ENCODE results near the gene VPS52.
"Not testable (repeated sequence)": the region's sequence is repeated elsewhere in the genome, so short reads cannot be mapped to it uniquely, and the experiment has no call there.

Gene VPS52

DNA sequence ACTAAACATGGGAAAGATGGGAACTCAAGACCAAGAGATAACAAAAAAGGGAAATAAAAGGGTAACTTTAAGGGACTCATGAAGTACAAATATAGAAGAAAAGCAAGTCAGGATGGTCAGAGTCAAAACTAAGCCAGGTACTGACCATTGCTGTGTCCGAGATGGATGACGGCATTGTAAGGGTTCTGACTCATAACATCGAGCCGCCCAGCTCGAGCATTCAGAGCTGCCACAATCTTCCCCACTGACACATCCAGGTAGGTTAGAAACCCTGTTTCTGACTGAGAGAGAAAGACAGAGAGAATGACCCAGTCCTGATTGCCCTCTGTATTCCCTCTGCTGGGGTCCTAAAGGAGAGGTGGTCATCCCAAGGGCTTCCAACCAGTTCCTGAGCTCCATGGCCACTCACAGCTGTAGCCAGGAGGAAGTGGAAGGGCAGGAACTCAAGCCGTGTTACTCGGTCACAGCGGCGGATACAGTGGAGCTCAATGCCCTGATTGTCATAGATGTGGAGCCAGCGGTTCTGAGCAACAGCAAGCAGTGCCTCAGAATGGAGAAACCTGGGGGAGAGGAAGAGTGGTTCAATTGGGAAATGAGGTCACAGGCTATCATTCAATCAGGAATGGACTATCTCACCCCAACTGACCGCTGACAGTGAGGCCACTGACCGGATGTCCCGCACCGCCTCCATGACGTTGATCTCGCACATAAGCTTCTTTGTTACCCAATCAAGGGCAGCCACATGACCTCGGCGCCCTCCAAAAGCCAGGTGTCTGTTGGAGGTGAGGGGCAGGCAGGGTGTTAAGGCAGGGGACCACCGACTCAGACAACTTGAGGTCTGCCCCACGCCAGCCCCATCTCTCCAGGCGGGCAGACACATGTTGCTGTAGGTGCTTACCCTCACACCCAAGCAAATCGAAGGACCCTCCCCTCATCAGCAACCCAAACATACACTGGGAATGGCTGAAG lies 15.6 kb upstream of the VPS52 start:
- Histone ChIP-seq H3K27me3 (ENCODE audit: insufficient read depth, poor library complexity, severe bottlenecking) (no peaks in the 10 kb centered on the region), H3K27ac (replicated peaks) (no peak overlapping the region), H3K4me3 (replicated peaks; ENCODE audit: insufficient read depth, low read length) (no peak overlapping the region)
- TF ChIP-seq, protein P1, sequence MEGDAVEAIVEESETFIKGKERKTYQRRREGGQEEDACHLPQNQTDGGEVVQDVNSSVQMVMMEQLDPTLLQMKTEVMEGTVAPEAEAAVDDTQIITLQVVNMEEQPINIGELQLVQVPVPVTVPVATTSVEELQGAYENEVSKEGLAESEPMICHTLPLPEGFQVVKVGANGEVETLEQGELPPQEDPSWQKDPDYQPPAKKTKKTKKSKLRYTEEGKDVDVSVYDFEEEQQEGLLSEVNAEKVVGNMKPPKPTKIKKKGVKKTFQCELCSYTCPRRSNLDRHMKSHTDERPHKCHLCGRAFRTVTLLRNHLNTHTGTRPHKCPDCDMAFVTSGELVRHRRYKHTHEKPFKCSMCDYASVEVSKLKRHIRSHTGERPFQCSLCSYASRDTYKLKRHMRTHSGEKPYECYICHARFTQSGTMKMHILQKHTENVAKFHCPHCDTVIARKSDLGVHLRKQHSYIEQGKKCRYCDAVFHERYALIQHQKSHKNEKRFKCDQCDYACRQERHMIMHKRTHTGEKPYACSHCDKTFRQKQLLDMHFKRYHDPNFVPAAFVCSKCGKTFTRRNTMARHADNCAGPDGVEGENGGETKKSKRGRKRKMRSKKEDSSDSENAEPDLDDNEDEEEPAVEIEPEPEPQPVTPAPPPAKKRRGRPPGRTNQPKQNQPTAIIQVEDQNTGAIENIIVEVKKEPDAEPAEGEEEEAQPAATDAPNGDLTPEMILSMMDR (IDR thresholded peaks at IDR 0.05; ENCODE audit: insufficient read depth, low read length): no peak
- TF ChIP-seq SPI1 (IDR thresholded peaks at IDR 0.05; ENCODE audit: borderline replicate concordance, low read depth): no peak
- DNase-seq (ENCODE audit: low read depth in 1 of 2, low spot score in 1 of 2): no peak

DNA sequence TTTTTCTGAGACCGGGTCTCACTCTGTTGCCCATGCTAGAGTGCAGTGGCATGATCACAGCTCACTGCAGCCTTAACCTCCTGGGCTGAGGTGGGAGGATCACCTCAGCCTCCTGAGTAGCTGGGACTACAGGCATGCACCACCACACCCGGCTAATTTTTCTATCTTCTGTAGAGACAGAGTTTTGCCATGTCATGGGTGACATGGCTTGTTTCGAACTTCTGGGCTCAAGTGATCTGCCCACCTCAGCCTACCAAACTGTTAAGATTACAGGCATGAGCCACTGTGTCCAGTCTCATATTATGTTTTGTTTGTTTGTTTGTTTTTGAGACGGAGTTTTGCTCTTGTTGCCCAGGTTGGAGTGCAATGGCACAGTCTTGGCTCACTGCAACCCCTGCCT lies 13.5 kb upstream of the VPS52 start:
- not testable (repeated sequence) for DNase-seq (ENCODE audit: low read depth in 1 of 2, low spot score in 1 of 2); H3K27me3 ChIP-seq (ENCODE audit: insufficient read depth, poor library complexity, severe bottlenecking); H3K4me3 ChIP-seq (replicated peaks; ENCODE audit: insufficient read depth, low read length); H3K27ac ChIP-seq (replicated peaks)

DNA sequence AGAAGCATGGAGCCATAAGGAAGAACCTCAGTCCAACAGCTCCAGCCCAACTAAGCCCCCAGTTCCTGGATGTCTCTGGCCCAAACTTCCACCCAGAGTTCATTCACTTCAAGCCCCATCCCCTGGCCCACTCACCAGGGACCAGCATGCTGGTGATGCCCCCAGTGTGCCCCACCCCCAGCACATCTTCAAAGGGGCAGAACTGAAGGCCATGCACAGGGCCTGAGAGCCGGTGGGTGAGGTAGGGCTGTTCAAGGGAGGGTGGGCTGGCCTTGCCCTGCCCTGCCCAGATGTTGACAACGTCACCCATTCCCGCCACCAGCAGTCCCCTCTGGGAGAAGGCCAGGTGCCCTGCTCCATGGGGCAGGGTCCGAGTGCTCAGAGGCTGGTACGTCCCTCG lies 8.9 kb upstream of the VPS52 start:
- H3K27me3 ChIP-seq (ENCODE audit: insufficient read depth, poor library complexity, severe bottlenecking): no peaks in the 10 kb centered on the region
- TF ChIP-seq SPI1 (IDR thresholded peaks at IDR 0.05; ENCODE audit: borderline replicate concordance, low read depth) (no peak), GABPA (IDR thresholded peaks at IDR 0.05; ENCODE audit: low read depth) (no peak), POLR2AphosphoS5 (IDR thresholded peaks at IDR 0.05; ENCODE audit: low read depth) (no peak)
- TF ChIP-seq, protein P2, sequence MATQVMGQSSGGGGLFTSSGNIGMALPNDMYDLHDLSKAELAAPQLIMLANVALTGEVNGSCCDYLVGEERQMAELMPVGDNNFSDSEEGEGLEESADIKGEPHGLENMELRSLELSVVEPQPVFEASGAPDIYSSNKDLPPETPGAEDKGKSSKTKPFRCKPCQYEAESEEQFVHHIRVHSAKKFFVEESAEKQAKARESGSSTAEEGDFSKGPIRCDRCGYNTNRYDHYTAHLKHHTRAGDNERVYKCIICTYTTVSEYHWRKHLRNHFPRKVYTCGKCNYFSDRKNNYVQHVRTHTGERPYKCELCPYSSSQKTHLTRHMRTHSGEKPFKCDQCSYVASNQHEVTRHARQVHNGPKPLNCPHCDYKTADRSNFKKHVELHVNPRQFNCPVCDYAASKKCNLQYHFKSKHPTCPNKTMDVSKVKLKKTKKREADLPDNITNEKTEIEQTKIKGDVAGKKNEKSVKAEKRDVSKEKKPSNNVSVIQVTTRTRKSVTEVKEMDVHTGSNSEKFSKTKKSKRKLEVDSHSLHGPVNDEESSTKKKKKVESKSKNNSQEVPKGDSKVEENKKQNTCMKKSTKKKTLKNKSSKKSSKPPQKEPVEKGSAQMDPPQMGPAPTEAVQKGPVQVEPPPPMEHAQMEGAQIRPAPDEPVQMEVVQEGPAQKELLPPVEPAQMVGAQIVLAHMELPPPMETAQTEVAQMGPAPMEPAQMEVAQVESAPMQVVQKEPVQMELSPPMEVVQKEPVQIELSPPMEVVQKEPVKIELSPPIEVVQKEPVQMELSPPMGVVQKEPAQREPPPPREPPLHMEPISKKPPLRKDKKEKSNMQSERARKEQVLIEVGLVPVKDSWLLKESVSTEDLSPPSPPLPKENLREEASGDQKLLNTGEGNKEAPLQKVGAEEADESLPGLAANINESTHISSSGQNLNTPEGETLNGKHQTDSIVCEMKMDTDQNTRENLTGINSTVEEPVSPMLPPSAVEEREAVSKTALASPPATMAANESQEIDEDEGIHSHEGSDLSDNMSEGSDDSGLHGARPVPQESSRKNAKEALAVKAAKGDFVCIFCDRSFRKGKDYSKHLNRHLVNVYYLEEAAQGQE (IDR thresholded peaks at IDR 0.05; ENCODE audit: insufficient replicate concordance, low read depth): no peak
- TF ChIP-seq, protein P1 (IDR thresholded peaks at IDR 0.05; ENCODE audit: insufficient read depth, low read length): no peak
- no peak overlapping the region for H3K4me3 ChIP-seq (replicated peaks; ENCODE audit: insufficient read depth, low read length)
- no peak for DNase-seq (ENCODE audit: low read depth in 1 of 2, low spot score in 1 of 2)
- H3K27ac ChIP-seq (replicated peaks): no peak overlapping the region

DNA sequence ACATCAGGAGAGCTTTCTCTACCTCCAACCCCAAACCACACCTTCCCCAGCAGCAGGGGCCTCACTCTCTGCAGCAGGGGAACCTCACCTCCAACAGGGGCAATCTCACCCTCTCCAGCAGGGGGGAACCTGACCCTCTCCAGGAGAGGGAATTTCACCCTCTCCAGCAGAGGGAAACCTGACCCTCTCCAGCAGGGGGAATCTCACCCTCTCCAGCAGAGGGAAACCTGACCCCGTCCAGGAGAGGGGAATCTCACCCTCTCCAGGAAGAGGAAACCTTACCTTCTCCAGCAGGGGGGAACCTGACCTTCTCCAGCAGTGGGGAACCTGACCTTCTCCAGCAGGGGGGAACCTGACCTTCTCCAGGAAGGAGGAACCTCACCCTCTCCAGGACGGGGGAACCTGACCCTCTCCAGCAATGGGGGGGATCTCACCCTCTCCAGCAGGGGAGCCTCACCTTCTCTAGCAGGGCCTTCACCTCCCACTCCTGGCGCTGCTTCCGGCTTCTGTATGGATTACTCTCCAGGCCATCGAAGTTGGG lies 8.4 kb upstream of the VPS52 start:
- peak in 1 of 2 experiments; percentile 49 for DNase-seq (ENCODE audit: low read depth in 1 of 2, low spot score in 1 of 2)
- TF ChIP-seq, protein P2 (IDR thresholded peaks at IDR 0.05; ENCODE audit: insufficient replicate concordance, low read depth): no peak
- TF ChIP-seq SPI1 (IDR thresholded peaks at IDR 0.05; ENCODE audit: borderline replicate concordance, low read depth) (no peak), POLR2AphosphoS5 (IDR thresholded peaks at IDR 0.05; ENCODE audit: low read depth) (no peak), GABPA (IDR thresholded peaks at IDR 0.05; ENCODE audit: low read depth) (no peak)
- TF ChIP-seq, protein P1 (IDR thresholded peaks at IDR 0.05; ENCODE audit: insufficient read depth, low read length): peak; percentile 44
- H3K27ac ChIP-seq (replicated peaks): no peak overlapping the region

More for the DNA sequence above, 8.4 kb upstream of the VPS52 start:
- no peak overlapping the region for H3K4me3 ChIP-seq (replicated peaks; ENCODE audit: insufficient read depth, low read length)
- H3K27me3 ChIP-seq (ENCODE audit: insufficient read depth, poor library complexity, severe bottlenecking): no peaks in the 10 kb centered on the region

All from HL-60 (cell line).